IMR-90 (cell line): ENCODE measurements around the gene VAT1L. TPM values are rescaled to one million over a fixed set of nuclear protein-coding genes. Genes with fewer than 3 reads are reported as not detected.

Source experiments
- ATAC-seq: fragments of 200-7000 bp; cut with Tn5 transposase; 2 replicates; pipeline ENCODE4 v1.9.1; 2020; ENCODE audit warnings: low read depth, mild to moderate bottlenecking, moderate library complexity
- BruUV-seq: library from RNA; stranded (reverse); fragments of 400-500 nt; replicated peaks from 2 replicates; lab custom pipeline; 2021; lab: Mats Ljungman, UMichigan
- CTCF ChIA-PET: fragments of 300-600 bp; formaldehyde crosslinking; extraction: SDS; loops from one replicate; lab custom pipeline; 2021; ENCODE audit warnings: antibody characterized with exemption; lab: Yijun Ruan, JAX
- POLR2A ChIA-PET: fragments of 300-600 bp; sonication (Branson Sonifier 250); formaldehyde crosslinking; loops from one replicate; lab custom pipeline; 2022; ENCODE audit warnings: antibody characterized with exemption; ENCODE audit not compliant: unreplicated experiment; lab: Charles Lee
- DNase-seq: peaks from one replicate; pipeline ENCODE4 v3.0.0; 2013
- H2AFZ ChIP-seq: replicated peaks from 2 replicates; pipeline ENCODE3; 2013; ENCODE audit warnings: low read length, mild to moderate bottlenecking; ENCODE audit not compliant: poor library complexity
- H2AK5ac ChIP-seq: 2 replicates; pipeline ENCODE4 v1.6.1; 2013; ENCODE audit warnings: low read depth, low read length, inconsistent platforms
- H2AK9ac ChIP-seq: replicated peaks from 2 replicates; pipeline ENCODE3; 2013; ENCODE audit warnings: mild to moderate bottlenecking, low read depth, low read length, moderate library complexity; ENCODE audit not compliant: poor library complexity
- H2BK120ac ChIP-seq: 2 replicates; pipeline ENCODE4 v1.6.1; 2013; ENCODE audit warnings: low read depth, low read length, inconsistent platforms
- H2BK15ac ChIP-seq: 3 replicates; pipeline ENCODE4 v1.6.1; 2013; ENCODE audit warnings: low read depth, low read length, inconsistent platforms
- H2BK20ac ChIP-seq: 2 replicates; pipeline ENCODE4 v1.6.1; 2013; ENCODE audit warnings: low read depth, mild to moderate bottlenecking, inconsistent platforms, low read length, moderate library complexity
- H2BK5ac ChIP-seq: 2 replicates; pipeline ENCODE4 v1.6.1; 2013; ENCODE audit warnings: mild to moderate bottlenecking, low read depth, low read length, inconsistent platforms; ENCODE audit not compliant: poor library complexity, severe bottlenecking
- H3K14ac ChIP-seq: replicated peaks from 2 replicates; pipeline ENCODE4 v1.6.1; 2013; ENCODE audit warnings: low read depth, low read length, inconsistent platforms
- H3K18ac ChIP-seq: 2 replicates; pipeline ENCODE4 v1.6.1; 2013; ENCODE audit warnings: low read depth, low read length, control low read depth
- H3K23ac ChIP-seq: 2 replicates; pipeline ENCODE4 v1.6.1; 2013; ENCODE audit warnings: low read depth, low read length, inconsistent platforms
- H3K27ac ChIP-seq: 2 replicates; pipeline ENCODE4 v1.5.1; 2013; ENCODE audit warnings: mild to moderate bottlenecking, control low read depth, low read length; ENCODE audit not compliant: insufficient read depth
- H3K27me3 ChIP-seq: 2 replicates; pipeline ENCODE4 v1.6.1; 2013; ENCODE audit warnings: low read length; ENCODE audit not compliant: control insufficient read depth, insufficient read depth
- H3K36me3 ChIP-seq: 2 replicates; pipeline ENCODE4 v1.6.1; 2013; ENCODE audit warnings: low read length, mixed read lengths; ENCODE audit not compliant: control insufficient read depth, insufficient read depth
- H3K4ac ChIP-seq: 2 replicates; pipeline ENCODE4 v1.6.1; 2013; ENCODE audit warnings: low read depth, low read length, inconsistent platforms
- H3K4me1 ChIP-seq: 2 replicates; pipeline ENCODE4 v1.6.1; 2013; ENCODE audit warnings: low read length, mixed read lengths; ENCODE audit not compliant: control insufficient read depth, insufficient read depth
- H3K4me2 ChIP-seq: 2 replicates; pipeline ENCODE4 v1.6.1; 2013; ENCODE audit warnings: low read depth, mild to moderate bottlenecking, control low read depth, low read length, moderate library complexity
- H3K4me3 ChIP-seq: 2 replicates; pipeline ENCODE4 v1.5.1; 2013; ENCODE audit warnings: low read depth, mild to moderate bottlenecking, control low read depth, low read length, moderate library complexity; ENCODE audit not compliant: insufficient read depth
- H3K56ac ChIP-seq: 2 replicates; pipeline ENCODE4 v1.6.1; 2013; ENCODE audit warnings: low read length, inconsistent platforms; ENCODE audit not compliant: insufficient read depth; ENCODE audit errors: extremely low read depth
- H3K79me1 ChIP-seq, 2 experiments: 2 replicates each; pipeline ENCODE4 v1.6.1; 2013; ENCODE audit warnings: low read length in 2 of 2, inconsistent platforms in 1 of 2, low read depth in 1 of 2
- H3K9ac ChIP-seq: 2 replicates; pipeline ENCODE4 v1.6.1; 2013; ENCODE audit warnings: low read depth, low read length, control low read depth
- H3K9me1 ChIP-seq: 2 replicates; pipeline ENCODE4 v1.6.1; 2013; ENCODE audit warnings: low read length, inconsistent platforms; ENCODE audit not compliant: insufficient read depth
- H3K9me3 ChIP-seq: 2 replicates; pipeline ENCODE4 v1.6.1; 2013; ENCODE audit warnings: low read length; ENCODE audit not compliant: control insufficient read depth, insufficient read depth
- H4K20me1 ChIP-seq: 2 replicates; pipeline ENCODE4 v1.6.1; 2013; ENCODE audit warnings: low read length, inconsistent platforms; ENCODE audit not compliant: insufficient read depth
- H4K5ac ChIP-seq: 2 replicates; pipeline ENCODE4 v1.6.1; 2013; ENCODE audit warnings: mild to moderate bottlenecking, low read depth, low read length, control low read depth
- H4K8ac ChIP-seq, 2 experiments: 2 replicates each; pipeline ENCODE4 v1.6.1; 2013; ENCODE audit warnings: low read depth in 2 of 2, low read length in 2 of 2, control low read depth in 1 of 2, inconsistent platforms in 1 of 2
- H4K91ac ChIP-seq: 2 replicates; pipeline ENCODE4 v1.6.1; 2013; ENCODE audit warnings: low read depth, low read length, inconsistent platforms; ENCODE audit not compliant: insufficient read depth
- FOS ChIP-seq: fragments of 150-350 bp; IDR thresholded peaks from 2 replicates; pipeline ENCODE4 v1.6.1; 2016; ENCODE audit warnings: low read depth, low read length
- RCOR1 ChIP-seq: IDR thresholded peaks from 2 replicates; pipeline ENCODE4 v1.6.1; 2012; ENCODE audit warnings: mild to moderate bottlenecking, low read length, improper control_type of control experiment; ENCODE audit not compliant: insufficient replicate concordance
- WGBS, 2 experiments: methylation state at CpG; one replicate each; pipeline versions ENCODE4 v1.1.5 to v1.1.7; 2013; ENCODE audit warnings: missing lambda C conversion rate in 2 of 2; ENCODE audit not compliant: insufficient read length in 1 of 2; ENCODE audit errors: extremely low coverage in 2 of 2; 5-methylcytosine and 5-hydroxymethylcytosine counted together
- dilution Hi-C: fragments of 300-500 bp; cut with HindIII; formaldehyde crosslinking; loops from one replicate; pipeline ENCODE4 v1.14.3; 2018; ENCODE audit warnings: low sequenced_read_pairs; ENCODE audit not compliant: unreplicated experiment
- in situ Hi-C: fragments of 300-500 bp; cut with MboI; formaldehyde crosslinking; loops from 3 replicates; pipeline ENCODE4 v1.14.3; 2019; ENCODE audit warnings: low sequenced_read_pairs, inconsistent platforms, mixed read lengths
- intact Hi-C: fragments of 100-400 bp; cut with micrococcal nuclease; formaldehyde crosslinking; loops from 2 replicates; pipeline ENCODE4 v1.10.0; 2022
- polyA plus RNA-seq, 3 experiments: library from polyadenylated mRNA; depleted of rRNA; stranded (reverse); fragments of >200 nt; gene quantifications; 2 replicates each; pipeline ENCODE4 v1.2.3, GENCODE V29; 2012; ENCODE audit warnings: low replicate concordance in 1 of 3
- total RNA-seq: library from RNA; depleted of rRNA; stranded (reverse); fragments of >200 nt; gene quantifications from 2 replicates; pipeline ENCODE4 v1.2.3, GENCODE V29; 2012

Gene VAT1L
- total and polyA plus RNA-seq, 2 of the 4 experiments (the other 2 are of a cell fraction): 15.4 to 18.5 TPM

DNA sequence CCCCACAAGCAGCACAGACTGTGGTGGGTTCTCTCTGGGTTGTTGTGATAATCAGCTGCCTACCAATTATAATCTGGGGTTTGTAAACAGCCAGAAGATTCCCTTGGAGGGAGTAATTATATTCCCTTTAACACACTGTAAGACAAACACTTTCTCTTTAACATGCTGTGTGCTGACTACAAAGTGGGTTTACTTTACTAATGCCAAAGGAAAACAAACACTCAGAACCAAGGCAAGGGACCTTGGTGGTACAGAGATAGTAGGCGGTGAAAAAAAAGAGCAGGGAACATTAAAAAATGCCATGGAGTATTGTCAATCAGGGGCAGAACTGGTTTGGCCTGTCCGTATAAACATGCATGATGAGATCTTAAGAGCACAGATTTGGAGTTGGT, 3.0 kb upstream of the VAT1L start:
- Histone ChIP-seq H3K9me1 (peaks cover 2% of the 10 kb centered on the region; the same call in 1 of the 2 replicates), H3K56ac (no peak overlapping the region), H3K9me3 (no peaks in the 10 kb centered on the region), H2BK20ac (no peak overlapping the region; the same call in 1 of the 2 replicates), H4K91ac (no peak overlapping the region), H3K4me3 (no peak overlapping the region), H3K4me2 (no peak overlapping the region), H3K18ac (no peak overlapping the region), H3K23ac (no peak overlapping the region), H3K4ac (no peak overlapping the region), H2AFZ (no peak overlapping the region), H3K36me3 (no peaks in the 10 kb centered on the region), H2BK15ac (no peak overlapping the region), H3K14ac (no peak overlapping the region), H3K27ac (no peak overlapping the region), H4K8ac (no peak overlapping the region), H4K5ac (no peak overlapping the region), H2AK9ac (no peak overlapping the region), H2AK5ac (no peak overlapping the region), H3K79me1 (peaks cover 0 to 3% of the 10 kb centered on the region in 2 experiments; a peak in 2 of 4 replicates), H2BK5ac (no peak overlapping the region), H4K20me1 (no peaks in the 10 kb centered on the region), H2BK120ac (no peak overlapping the region), H3K27me3 (peaks cover 4% of the 10 kb centered on the region; the same call in 1 of the 2 replicates), H3K9ac (no peak overlapping the region), H3K4me1 (peaks cover 14% of the 10 kb centered on the region)
- BruUV-seq: no TSS peak
- WGBS, 2 experiments: no CpG with 5 or more reads among the region's 2 CpGs
- ChIA-PET POLR2A (no interaction called here), CTCF (no interaction called here)
- TF ChIP-seq RCOR1: no peak
- TF ChIP-seq FOS: no peak
- no peak for ATAC-seq
- intact Hi-C loops: no loop called here
- dilution Hi-C loops: no loop called here
- in situ Hi-C loops: no loop called here
- DNase-seq: no peak
